Measurements from ENCODE around the gene PCDHB5.
"Not testable (repeated sequence)": the region's sequence is repeated elsewhere in the genome, so short reads cannot be mapped to it uniquely, and the experiment has no call there.

The PCDHB5 gene

GRCh38 chr5:141135030-141135717 is at the start of gene PCDHB5:
Gene PCDHB5 (plus strand): TSS chr5:141135206. CDS start chr5:141135435, 229 bp downstream.
- no peak for DNase-seq (ENCODE audit: low read depth in 2 of 2)

- DNase-seq (ENCODE audit: low read depth in 2 of 2) = no peak
Measured at GRCh38 chr5:141094481-141095262, 40.3 kb upstream of the PCDHB5 start, which contains the start of gene PCDHB2. Gene PCDHB2 (plus strand): TSS chr5:141094615. CDS start chr5:141094791, 176 bp downstream.

- no peak for DNase-seq (ENCODE audit: low read depth in 2 of 2)
Measured at GRCh38 chr5:141095263-141095641, 39.8 kb upstream of the PCDHB5 start.

GRCh38 chr5:141096181-141096580 is 38.8 kb upstream of the PCDHB5 start:
- not testable (repeated sequence) for DNase-seq (ENCODE audit: low read depth in 2 of 2)

- DNase-seq (ENCODE audit: low read depth in 2 of 2) = not testable (repeated sequence)
Measured at GRCh38 chr5:141096586-141096985, 38.4 kb upstream of the PCDHB5 start.

DNA sequence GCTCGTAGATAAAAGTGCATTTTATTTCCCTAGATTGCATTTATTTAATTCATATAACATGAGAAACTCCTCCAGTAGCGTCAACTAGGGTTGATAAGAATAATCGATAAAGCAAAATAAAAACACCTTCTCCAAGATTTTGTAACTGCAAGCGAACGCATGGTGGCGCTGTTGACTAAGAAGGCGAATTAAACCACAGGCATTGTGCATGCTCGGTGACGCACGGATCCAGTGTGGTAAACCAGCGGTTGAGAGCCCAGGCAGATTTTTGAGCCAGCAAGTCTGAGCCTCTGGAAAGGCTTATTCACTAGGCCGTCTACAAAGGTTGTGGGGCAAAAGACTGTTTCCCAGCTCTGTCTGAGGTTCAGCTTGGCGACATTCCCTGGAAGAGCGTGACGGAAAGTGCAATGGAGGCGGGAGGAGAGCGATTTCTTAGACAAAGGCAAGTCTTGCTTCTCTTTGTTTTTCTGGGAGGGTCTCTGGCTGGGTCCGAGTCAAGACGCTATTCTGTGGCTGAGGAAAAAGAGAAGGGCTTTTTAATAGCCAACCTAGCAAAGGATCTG is 34.7 kb upstream of the PCDHB5 start, which contains the start of gene PCDHB3:
Gene PCDHB3 (plus strand): TSS at position 231 of the 563 bp plus-strand sequence. CDS start 177 bp downstream, at position 408.
- DNase-seq (ENCODE audit: low read depth in 2 of 2) = peak; percentile 27 to 36

- no peak for DNase-seq (ENCODE audit: low read depth in 2 of 2)
Measured at GRCh38 chr5:141101059-141101458, 33.9 kb upstream of the PCDHB5 start.

DNA sequence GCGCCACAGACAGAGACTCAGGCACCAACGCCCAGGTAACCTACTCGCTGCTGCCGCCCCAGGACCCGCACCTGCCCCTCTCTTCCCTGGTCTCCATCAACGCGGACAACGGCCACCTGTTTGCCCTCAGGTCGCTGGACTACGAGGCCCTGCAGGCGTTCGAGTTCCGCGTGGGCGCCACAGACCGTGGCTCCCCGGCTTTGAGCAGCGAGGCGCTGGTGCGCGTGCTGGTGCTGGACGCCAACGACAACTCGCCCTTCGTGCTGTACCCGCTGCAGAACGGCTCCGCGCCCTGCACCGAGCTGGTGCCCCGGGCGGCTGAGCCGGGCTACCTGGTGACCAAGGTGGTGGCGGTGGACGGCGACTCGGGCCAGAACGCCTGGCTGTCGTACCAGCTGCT is 32.9 kb upstream of the PCDHB5 start:
- not testable (repeated sequence) for DNase-seq (ENCODE audit: low read depth in 2 of 2)

- not testable (repeated sequence) for DNase-seq (ENCODE audit: low read depth in 2 of 2)
Measured at GRCh38 chr5:141102471-141102870, 32.5 kb upstream of the PCDHB5 start.

- no peak for DNase-seq (ENCODE audit: low read depth in 2 of 2)
Measured at GRCh38 chr5:141105350-141105749, 29.7 kb upstream of the PCDHB5 start.

GRCh38 chr5:141119250-141119649 is 15.8 kb upstream of the PCDHB5 start:
- no peak for DNase-seq (ENCODE audit: low read depth in 2 of 2)

DNA sequence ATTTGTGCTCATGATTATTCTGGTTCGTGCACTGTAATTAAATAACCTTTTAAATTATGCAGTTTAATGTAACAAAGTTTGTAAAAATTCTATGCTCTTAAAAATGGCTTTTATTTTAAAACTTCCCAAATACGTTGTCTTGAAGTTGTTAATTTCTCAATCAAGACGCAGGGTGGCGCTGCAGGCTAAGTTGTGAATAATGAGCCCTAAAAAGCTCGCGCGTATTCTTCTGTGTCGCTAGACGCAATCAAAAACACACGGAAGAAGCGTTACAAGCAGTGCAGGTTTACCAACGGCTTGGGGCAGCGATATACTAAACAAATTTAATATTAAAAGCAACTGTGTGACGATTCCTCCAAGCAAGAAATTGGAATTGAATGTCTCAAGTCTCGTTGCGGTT is 13.4 kb upstream of the PCDHB5 start, which contains the start of gene PCDHB4:
Gene PCDHB4 (plus strand): TSS at position 256 of the 400 bp plus-strand sequence. CDS start 181 bp downstream, outside the sequence.
- DNase-seq (ENCODE audit: low read depth in 2 of 2) = no peak

GRCh38 chr5:141121985-141122384 is 13.0 kb upstream of the PCDHB5 start:
- DNase-seq (ENCODE audit: low read depth in 2 of 2) = no peak

GRCh38 chr5:141123396-141124135 is 11.4 kb upstream of the PCDHB5 start:
- not testable (repeated sequence) for DNase-seq (ENCODE audit: low read depth in 2 of 2)

DNA sequence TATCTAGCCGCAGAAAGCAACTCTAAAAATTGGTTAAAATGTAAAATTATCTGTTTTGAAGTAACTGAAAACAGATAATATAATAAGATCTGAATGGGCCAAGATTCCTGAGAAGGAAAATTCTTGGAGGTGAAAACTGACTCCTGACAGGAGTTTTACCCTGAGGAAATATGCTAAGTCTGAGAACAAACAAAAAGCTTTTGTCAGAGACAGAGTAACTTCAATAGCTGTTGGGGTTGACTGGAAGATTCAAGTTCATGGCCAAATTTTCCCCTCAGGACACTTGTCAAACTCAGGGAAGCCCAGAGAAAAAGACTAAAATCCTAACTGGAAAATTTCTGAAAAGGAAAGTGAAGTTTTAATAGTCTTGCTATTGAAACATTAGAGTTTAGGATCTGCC is 7.7 kb upstream of the PCDHB5 start:
- DNase-seq (ENCODE audit: low read depth in 2 of 2) = no peak

- DNase-seq (ENCODE audit: low read depth in 2 of 2) = no peak
Measured at GRCh38 chr5:141135718-141136266, 786 bp downstream of the PCDHB5 start.

DNA sequence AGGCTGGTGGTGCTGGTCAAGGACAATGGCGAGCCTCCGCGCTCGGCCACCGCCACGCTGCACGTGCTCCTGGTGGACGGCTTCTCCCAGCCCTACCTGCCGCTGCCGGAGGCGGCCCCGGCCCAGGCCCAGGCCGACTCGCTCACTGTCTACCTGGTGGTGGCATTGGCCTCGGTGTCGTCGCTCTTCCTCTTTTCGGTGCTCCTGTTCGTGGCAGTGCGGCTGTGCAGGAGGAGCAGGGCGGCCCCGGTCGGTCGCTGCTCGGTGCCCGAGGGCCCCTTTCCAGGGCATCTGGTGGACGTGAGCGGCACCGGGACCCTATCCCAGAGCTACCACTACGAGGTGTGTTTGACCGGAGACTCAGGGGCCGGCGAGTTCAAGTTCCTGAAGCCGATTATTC is 2.3 kb downstream of the PCDHB5 start:
- DNase-seq (ENCODE audit: low read depth in 2 of 2) = not testable (repeated sequence)

DNA sequence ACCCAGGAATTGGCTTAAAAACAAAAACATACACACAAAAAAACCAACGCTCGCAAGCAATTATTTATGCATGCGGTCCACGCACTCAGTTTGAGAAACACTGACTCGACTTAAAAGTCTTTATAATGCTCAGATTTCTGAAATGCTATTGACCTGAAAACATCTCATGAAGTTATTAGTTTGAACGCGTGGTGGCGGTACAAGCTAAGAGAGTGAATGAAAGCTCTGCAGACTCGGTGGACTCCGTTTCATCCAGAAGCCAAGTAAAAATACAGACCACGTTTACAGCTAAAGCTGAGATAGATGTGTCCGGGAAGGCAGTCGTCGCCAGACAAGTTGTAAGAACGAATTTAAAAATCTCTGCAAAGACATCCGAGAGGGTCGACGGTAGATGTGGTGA is 14.8 kb downstream of the PCDHB5 start, which contains the start of gene PCDHB6:
Gene PCDHB6 (plus strand): TSS at position 246 of the 400 bp plus-strand sequence. CDS start 201 bp downstream, outside the sequence.
- DNase-seq (ENCODE audit: low read depth in 2 of 2) = no peak

GRCh38 chr5:141150224-141150992 is 15.4 kb downstream of the PCDHB5 start:
- no peak for DNase-seq (ENCODE audit: low read depth in 2 of 2)

- DNase-seq (ENCODE audit: low read depth in 2 of 2) = no peak
Measured at GRCh38 chr5:141150993-141151325, 16.0 kb downstream of the PCDHB5 start.

Measured in stimulated activated CD4-positive, alpha-beta T cell treated with anti-CD3 and anti-CD28 coated beads, Interleukin-15, amount 100 ng/mL, for 48 hours (primary cell).